ENCODE measurements around the gene COX6A1.

DNA sequence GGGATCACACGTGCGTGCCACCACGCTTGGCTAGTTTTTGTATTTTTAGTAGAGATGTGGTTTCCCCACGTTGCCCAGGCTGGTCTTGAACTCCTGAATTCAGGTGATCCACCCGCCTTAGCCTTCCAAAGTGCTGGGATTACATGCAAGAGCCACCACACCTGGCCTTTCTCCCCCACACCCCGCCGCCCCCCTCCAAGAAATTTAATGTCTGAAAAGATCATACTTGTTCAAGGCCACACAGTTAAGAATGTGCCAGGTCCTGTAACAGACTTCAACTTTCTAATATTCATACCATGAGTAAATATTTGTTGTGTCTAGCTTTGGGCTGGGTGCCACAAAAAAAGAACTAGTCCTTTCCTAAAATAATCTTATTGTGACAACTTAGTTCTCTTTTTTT lies 17.4 kb downstream of the COX6A1 start:
- TF ChIP-seq, protein P1, sequence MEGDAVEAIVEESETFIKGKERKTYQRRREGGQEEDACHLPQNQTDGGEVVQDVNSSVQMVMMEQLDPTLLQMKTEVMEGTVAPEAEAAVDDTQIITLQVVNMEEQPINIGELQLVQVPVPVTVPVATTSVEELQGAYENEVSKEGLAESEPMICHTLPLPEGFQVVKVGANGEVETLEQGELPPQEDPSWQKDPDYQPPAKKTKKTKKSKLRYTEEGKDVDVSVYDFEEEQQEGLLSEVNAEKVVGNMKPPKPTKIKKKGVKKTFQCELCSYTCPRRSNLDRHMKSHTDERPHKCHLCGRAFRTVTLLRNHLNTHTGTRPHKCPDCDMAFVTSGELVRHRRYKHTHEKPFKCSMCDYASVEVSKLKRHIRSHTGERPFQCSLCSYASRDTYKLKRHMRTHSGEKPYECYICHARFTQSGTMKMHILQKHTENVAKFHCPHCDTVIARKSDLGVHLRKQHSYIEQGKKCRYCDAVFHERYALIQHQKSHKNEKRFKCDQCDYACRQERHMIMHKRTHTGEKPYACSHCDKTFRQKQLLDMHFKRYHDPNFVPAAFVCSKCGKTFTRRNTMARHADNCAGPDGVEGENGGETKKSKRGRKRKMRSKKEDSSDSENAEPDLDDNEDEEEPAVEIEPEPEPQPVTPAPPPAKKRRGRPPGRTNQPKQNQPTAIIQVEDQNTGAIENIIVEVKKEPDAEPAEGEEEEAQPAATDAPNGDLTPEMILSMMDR (IDR thresholded peaks at IDR 0.05), result no peak
- TF ChIP-seq POLR2A (IDR thresholded peaks at IDR 0.05) (no peak), POLR2AphosphoS5 (IDR thresholded peaks at IDR 0.05; ENCODE audit: insufficient read depth in 1 of 2, low read depth in 1 of 2) (no peak)

Measured in vagina (tissue), 2 donors.